ENCODE data around the gene ASTN1. TPM values are rescaled to one million over a fixed set of nuclear protein-coding genes. Genes with fewer than 3 reads are reported as not detected.

The ASTN1 gene
- total RNA-seq, 1 donor from 2014 or later, result not detected

DNA sequence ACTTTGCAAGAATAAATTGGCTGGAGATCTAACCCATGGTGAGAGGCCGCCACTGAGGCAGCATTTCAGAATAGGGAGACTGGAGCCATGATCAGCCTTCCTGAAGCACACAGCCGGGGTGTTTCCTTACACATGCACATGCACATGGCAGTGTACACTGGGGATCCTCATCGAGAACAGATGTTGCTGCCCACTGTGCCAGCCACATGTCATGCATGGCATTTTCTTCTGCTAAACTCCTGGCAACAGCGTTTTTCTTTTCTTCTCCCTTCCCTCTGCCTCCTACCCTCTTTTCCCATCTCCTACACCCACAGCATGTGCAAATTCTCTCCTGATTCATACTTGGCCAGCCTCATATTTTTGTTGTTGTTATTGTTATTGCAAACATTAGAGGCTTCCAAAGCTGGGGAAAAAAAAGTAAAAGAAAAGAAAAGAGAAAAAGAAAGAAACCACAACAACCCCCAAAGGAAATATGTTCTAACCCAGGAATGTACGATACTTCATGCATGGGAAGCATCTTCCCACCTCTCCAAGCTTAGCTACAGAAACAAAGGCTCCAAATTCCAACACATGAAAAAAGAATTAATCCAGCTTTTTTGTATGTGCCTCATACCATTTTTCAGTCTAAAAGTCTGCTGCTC is 344.0 kb downstream of the ASTN1 start:
- no peaks in the 10 kb centered on the region for H3K36me3 ChIP-seq (ENCODE audit: control insufficient read depth, insufficient read depth, low read length)
- H3K27me3 ChIP-seq (ENCODE audit: control insufficient read depth, insufficient read depth, low read length), result no peaks in the 10 kb centered on the region
- TF ChIP-seq, protein P1, sequence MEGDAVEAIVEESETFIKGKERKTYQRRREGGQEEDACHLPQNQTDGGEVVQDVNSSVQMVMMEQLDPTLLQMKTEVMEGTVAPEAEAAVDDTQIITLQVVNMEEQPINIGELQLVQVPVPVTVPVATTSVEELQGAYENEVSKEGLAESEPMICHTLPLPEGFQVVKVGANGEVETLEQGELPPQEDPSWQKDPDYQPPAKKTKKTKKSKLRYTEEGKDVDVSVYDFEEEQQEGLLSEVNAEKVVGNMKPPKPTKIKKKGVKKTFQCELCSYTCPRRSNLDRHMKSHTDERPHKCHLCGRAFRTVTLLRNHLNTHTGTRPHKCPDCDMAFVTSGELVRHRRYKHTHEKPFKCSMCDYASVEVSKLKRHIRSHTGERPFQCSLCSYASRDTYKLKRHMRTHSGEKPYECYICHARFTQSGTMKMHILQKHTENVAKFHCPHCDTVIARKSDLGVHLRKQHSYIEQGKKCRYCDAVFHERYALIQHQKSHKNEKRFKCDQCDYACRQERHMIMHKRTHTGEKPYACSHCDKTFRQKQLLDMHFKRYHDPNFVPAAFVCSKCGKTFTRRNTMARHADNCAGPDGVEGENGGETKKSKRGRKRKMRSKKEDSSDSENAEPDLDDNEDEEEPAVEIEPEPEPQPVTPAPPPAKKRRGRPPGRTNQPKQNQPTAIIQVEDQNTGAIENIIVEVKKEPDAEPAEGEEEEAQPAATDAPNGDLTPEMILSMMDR (IDR thresholded peaks at IDR 0.05; ENCODE audit: insufficient read depth, low read length, severe bottlenecking), result no peak
- H3K4me3 ChIP-seq (ENCODE audit: low read depth, low read length), result no peak overlapping the region
- no peak for FAIRE-seq
- DNase-seq (ENCODE audit: low read depth), result no peak

GRCh38 chr1:176816232-176816631 is 348.3 kb downstream of the ASTN1 start:
- FAIRE-seq, result no peak
- no peaks in the 10 kb centered on the region for H3K27me3 ChIP-seq (ENCODE audit: control insufficient read depth, insufficient read depth, low read length)

GRCh38 chr1:176815621-176816020 is 348.9 kb downstream of the ASTN1 start:
- Histone ChIP-seq H3K4me3 (ENCODE audit: low read depth, low read length) (no peak overlapping the region), H3K36me3 (ENCODE audit: control insufficient read depth, insufficient read depth, low read length) (no peaks in the 10 kb centered on the region), H3K27me3 (ENCODE audit: control insufficient read depth, insufficient read depth, low read length) (no peaks in the 10 kb centered on the region)
- DNase-seq (ENCODE audit: low read depth) (no peak), FAIRE-seq (no peak)
- TF ChIP-seq, protein P1 (IDR thresholded peaks at IDR 0.05; ENCODE audit: insufficient read depth, low read length, severe bottlenecking), result no peak

More at GRCh38 chr1:176816232-176816631, 348.3 kb downstream of the ASTN1 start:
- TF ChIP-seq, protein P1 (IDR thresholded peaks at IDR 0.05; ENCODE audit: insufficient read depth, low read length, severe bottlenecking), result no peak
- no peak for DNase-seq (ENCODE audit: low read depth)
- H3K36me3 ChIP-seq (ENCODE audit: control insufficient read depth, insufficient read depth, low read length), result no peaks in the 10 kb centered on the region
- no peak overlapping the region for H3K4me3 ChIP-seq (ENCODE audit: low read depth, low read length)

- H3K27me3 ChIP-seq (ENCODE audit: control insufficient read depth, insufficient read depth, low read length), result no peaks in the 10 kb centered on the region
- no peak overlapping the region for H3K4me3 ChIP-seq (ENCODE audit: low read depth, low read length)
- TF ChIP-seq, protein P1 (IDR thresholded peaks at IDR 0.05; ENCODE audit: insufficient read depth, low read length, severe bottlenecking), result no peak
- FAIRE-seq (no peak), DNase-seq (ENCODE audit: low read depth) (no peak)
- no peaks in the 10 kb centered on the region for H3K36me3 ChIP-seq (ENCODE audit: control insufficient read depth, insufficient read depth, low read length)
These were observed 352.8 kb downstream of the ASTN1 start for GRCh38 chr1:176811511-176812288.

GRCh38 chr1:176809292-176809691 is 355.2 kb downstream of the ASTN1 start:
- Histone ChIP-seq H3K36me3 (ENCODE audit: control insufficient read depth, insufficient read depth, low read length) (no peaks in the 10 kb centered on the region), H3K27me3 (ENCODE audit: control insufficient read depth, insufficient read depth, low read length) (no peaks in the 10 kb centered on the region), H3K4me3 (ENCODE audit: low read depth, low read length) (no peak overlapping the region)
- DNase-seq (ENCODE audit: low read depth) (no peak), FAIRE-seq (no peak)
- TF ChIP-seq, protein P1 (IDR thresholded peaks at IDR 0.05; ENCODE audit: insufficient read depth, low read length, severe bottlenecking), result no peak

Other genes starting within 250 kb of the ASTN1 start
- gene BRINP2, start 6.2 kb upstream of the ASTN1 start, total RNA-seq, result not detected in 2 replicates

Measured in bronchial epithelial cell (primary cell).